H1 (cell line): ENCODE data around the gene SGCD. TPM values are rescaled to one million over a fixed set of nuclear protein-coding genes. Genes with fewer than 3 reads are reported as not detected.

ENCODE experiments used
- CTCF ChIA-PET: fragments of 300-600 bp; sonication (Branson Sonifier 250); formaldehyde crosslinking; loops from one replicate; lab custom pipeline; 2021; ENCODE audit not compliant: partially characterized antibody; lab: Charles Lee
- POLR2A ChIA-PET: fragments of 300-600 bp; sonication (Branson Sonifier 250); formaldehyde crosslinking; loops from one replicate; lab custom pipeline; 2021; ENCODE audit warnings: inconsistent platforms; ENCODE audit not compliant: partially characterized antibody; lab: Charles Lee
- DNase-seq, 2 experiments: peaks; one replicate each; pipeline versions ENCODE4 v3.0.0 to v3.0.0-alpha.2; 2010 to 2022; ENCODE audit warnings: low spot score in 2 of 2, low read depth in 1 of 2, mixed read lengths in 1 of 2
- FAIRE-seq: peaks from 2 replicates; lab custom pipeline; 2011; peaks lifted over from hg19 to GRCh38; lab: Jason Lieb, UNC
- H2AFZ ChIP-seq: 2 replicates; pipeline ENCODE4 v1.8.1; 2012; ENCODE audit warnings: low read length, inconsistent platforms
- H2AK5ac ChIP-seq: 2 replicates; pipeline ENCODE4 v1.6.1; 2013; ENCODE audit warnings: low read depth, low read length
- H2BK120ac ChIP-seq: replicated peaks from 2 replicates; pipeline ENCODE3; 2013; ENCODE audit warnings: low read depth, low read length, inconsistent platforms
- H2BK12ac ChIP-seq: 2 replicates; pipeline ENCODE4 v1.6.1; 2013; ENCODE audit warnings: low read depth, low read length
- H2BK15ac ChIP-seq: 2 replicates; pipeline ENCODE4 v1.6.1; 2013; ENCODE audit warnings: low read length
- H2BK20ac ChIP-seq: 2 replicates; pipeline ENCODE4 v1.6.1; 2013; ENCODE audit warnings: low read length
- H2BK5ac ChIP-seq: 2 replicates; pipeline ENCODE4 v1.6.1; 2013; ENCODE audit warnings: low read depth, low read length
- H3K14ac ChIP-seq: 2 replicates; pipeline ENCODE4 v1.6.1; 2013; ENCODE audit warnings: inconsistent platforms; ENCODE audit not compliant: insufficient read length
- H3K18ac ChIP-seq: 2 replicates; pipeline ENCODE4 v1.6.1; 2013; ENCODE audit warnings: low read length; ENCODE audit errors: extremely low read depth
- H3K23ac ChIP-seq: 2 replicates; pipeline ENCODE4 v1.6.1; 2013; ENCODE audit warnings: inconsistent platforms; ENCODE audit not compliant: insufficient read length
- H3K23me2 ChIP-seq: 2 replicates; pipeline ENCODE4 v1.6.1; 2013; ENCODE audit warnings: low read depth, low read length
- H3K27ac ChIP-seq: 2 replicates; pipeline ENCODE4 v1.6.1; 2011; ENCODE audit warnings: low read depth, low read length, inconsistent platforms
- H3K27me3 ChIP-seq, 4 experiments: replicated peaks in 1 of 4; 1 replicate in 1 of 4; 2 replicates in 3 of 4; pipeline versions ENCODE4 v1.6.1 to v1.8.1; 2011 to 2013; ENCODE audit warnings: low read length in 3 of 4, mild to moderate bottlenecking in 3 of 4, inconsistent platforms in 2 of 4, mixed read lengths in 2 of 4, moderate library complexity in 1 of 4; ENCODE audit not compliant: control insufficient read depth in 3 of 4, insufficient read depth in 3 of 4; ENCODE audit errors: extremely low read depth in 1 of 4
- H3K36me3 ChIP-seq, 4 experiments: 2 replicates each; pipeline versions ENCODE4 v1.6.1 to v1.8.1; 2011 to 2013; ENCODE audit warnings: mild to moderate bottlenecking in 4 of 4, low read length in 3 of 4, moderate library complexity in 2 of 4, control low read depth in 1 of 4, inconsistent platforms in 1 of 4; ENCODE audit not compliant: insufficient read depth in 4 of 4, control insufficient read depth in 2 of 4
- H3K4ac ChIP-seq: replicated peaks from 2 replicates; pipeline ENCODE3; 2013; ENCODE audit warnings: low read length, low read depth, mixed read lengths, inconsistent platforms; ENCODE audit not compliant: insufficient read length
- H3K4me1 ChIP-seq, 4 experiments: replicated peaks in 1 of 4; 1 replicate in 1 of 4; 2 replicates in 3 of 4; pipeline versions ENCODE4 v1.6.1 to v1.8.1; 2011 to 2013; ENCODE audit warnings: low read length in 3 of 4, inconsistent platforms in 2 of 4, mixed read lengths in 1 of 4; ENCODE audit not compliant: insufficient read depth in 4 of 4, control insufficient read depth in 3 of 4
- H3K4me2 ChIP-seq, 2 experiments: 2 replicates each; pipeline versions ENCODE4 v1.6.1 to v1.8.1; 2011 to 2013; ENCODE audit warnings: low read depth in 2 of 2, low read length in 2 of 2, control low read depth in 1 of 2, inconsistent platforms in 1 of 2, mild to moderate bottlenecking in 1 of 2; ENCODE audit not compliant: insufficient read depth in 1 of 2
- H3K4me3 ChIP-seq, 4 experiments: fragments of 200-600, 300-600 bp in 1 of 4; sonication (generic), shearing (Covaris generic), sonication (Bioruptor Twin) in 1 of 4; 2 replicates each; pipeline versions ENCODE4 v1.5.1 to v1.8.1; 2011 to 2016; ENCODE audit warnings: low read length in 4 of 4, low read depth in 3 of 4, control low read depth in 2 of 4, inconsistent platforms in 2 of 4, mild to moderate bottlenecking in 2 of 4, mixed read lengths in 1 of 4, moderate library complexity in 1 of 4; ENCODE audit not compliant: insufficient read depth in 2 of 4; ENCODE audit errors: extremely low read depth in 1 of 4
- H3K56ac ChIP-seq: replicated peaks from 2 replicates; pipeline ENCODE3; 2013; ENCODE audit warnings: low read depth, mild to moderate bottlenecking, mixed read lengths, low read length, inconsistent platforms; ENCODE audit not compliant: insufficient read length
- H3K79me1 ChIP-seq: 2 replicates; pipeline ENCODE4 v1.6.1; 2013; ENCODE audit warnings: low read depth, low read length, control low read depth
- H3K79me2 ChIP-seq, 2 experiments: 2 replicates each; pipeline versions ENCODE4 v1.6.1 to v1.8.1; 2012 to 2013; ENCODE audit warnings: low read length in 2 of 2, mild to moderate bottlenecking in 2 of 2, inconsistent platforms in 1 of 2; ENCODE audit not compliant: insufficient read depth in 2 of 2, control insufficient read depth in 1 of 2
- H3K9ac ChIP-seq, 4 experiments: replicated peaks in 1 of 4; 1 replicate in 1 of 4; 2 replicates in 3 of 4; pipeline versions ENCODE4 v1.6.1 to v1.8.1; 2011 to 2013; ENCODE audit warnings: low read depth in 3 of 4, low read length in 3 of 4, control low read depth in 2 of 4, mild to moderate bottlenecking in 2 of 4, moderate library complexity in 2 of 4, inconsistent platforms in 1 of 4; ENCODE audit errors: extremely low read depth in 1 of 4
- H3K9me3 ChIP-seq, 2 experiments: 2 replicates each; pipeline versions ENCODE4 v1.6.1 to v1.8.1; 2012 to 2013; ENCODE audit warnings: mild to moderate bottlenecking in 2 of 2, moderate library complexity in 2 of 2, control low read depth in 1 of 2, inconsistent platforms in 1 of 2, low read depth in 1 of 2, low read length in 1 of 2, mixed read lengths in 1 of 2; ENCODE audit not compliant: insufficient read depth in 2 of 2
- H4K20me1 ChIP-seq, 2 experiments: replicated peaks in 1 of 2; 2 replicates each; pipeline versions ENCODE3 to v1.8.1; 2011 to 2013; ENCODE audit warnings: inconsistent platforms in 2 of 2, low read length in 2 of 2, mild to moderate bottlenecking in 1 of 2; ENCODE audit not compliant: insufficient read depth in 2 of 2, control insufficient read depth in 1 of 2
- H4K5ac ChIP-seq: 2 replicates; pipeline ENCODE4 v1.6.1; 2013; ENCODE audit warnings: low read length, low read depth, mixed read lengths, inconsistent platforms; ENCODE audit not compliant: insufficient read length
- H4K8ac ChIP-seq: 2 replicates; pipeline ENCODE4 v1.8.0; 2013; ENCODE audit warnings: mild to moderate bottlenecking, moderate library complexity, low read length, inconsistent platforms; ENCODE audit not compliant: insufficient read depth; ENCODE audit errors: extremely low read depth
- H4K91ac ChIP-seq: replicated peaks from 2 replicates; pipeline ENCODE3; 2013; ENCODE audit warnings: low read length, mixed read lengths, inconsistent platforms; ENCODE audit not compliant: insufficient read length
- BCL11A ChIP-seq, 2 experiments: IDR thresholded peaks; one replicate each; pipeline ENCODE4 v1.6.1; 2011; ENCODE audit warnings: low read depth in 2 of 2, low read length in 2 of 2, mild to moderate bottlenecking in 2 of 2
- CBX8 ChIP-seq: fragments of 300-800, 300-1000 bp; sonication (generic); IDR thresholded peaks from 2 replicates; pipeline ENCODE4 v1.7.1; 2016; ENCODE audit warnings: low read depth, low read length, borderline replicate concordance
- CTBP2 ChIP-seq: IDR thresholded peaks from 2 replicates; pipeline ENCODE4 v1.7.0; 2011; ENCODE audit warnings: borderline replicate concordance, mild to moderate bottlenecking, moderate library complexity, mixed read lengths, low read length; ENCODE audit not compliant: insufficient read depth, insufficient read length
- RBBP5 ChIP-seq: IDR thresholded peaks from 2 replicates; pipeline ENCODE4 v1.7.1; 2012; ENCODE audit warnings: low read depth, mild to moderate bottlenecking, inconsistent platforms, low read length, moderate library complexity, borderline replicate concordance
- SRF ChIP-seq: IDR thresholded peaks from 2 replicates; pipeline ENCODE4 v1.6.1; 2011; ENCODE audit warnings: mild to moderate bottlenecking, low read depth, low read length, moderate library complexity
- WGBS, 2 experiments: shearing (Covaris generic) in 1 of 2; methylation state at CpG; one replicate each; pipeline versions ENCODE4 v1.1.6 to v1.1.7; 2013 to 2015; ENCODE audit warnings: low lambda C conversion rate in 2 of 2, mixed read lengths in 2 of 2, inconsistent platforms in 1 of 2, low coverage in 1 of 2, missing lambda C conversion rate in 1 of 2; ENCODE audit not compliant: insufficient replicate concordance in 2 of 2, insufficient coverage in 1 of 2, insufficient read length in 1 of 2; ENCODE audit errors: extremely low coverage in 1 of 2, missing lambda C conversion rate in 1 of 2; 5-methylcytosine and 5-hydroxymethylcytosine counted together
- polyA plus RNA-seq, 7 experiments: library from polyadenylated mRNA; depleted of rRNA in 3 of 7; stranded (reverse) in 5 of 7; unstranded in 2 of 7; fragments of >200 nt in 5 of 7; fragments of 200-250 nt in 2 of 7; gene quantifications; 1 replicate in 5 of 7; 2 replicates in 1 of 7; 4 replicates in 1 of 7; pipeline versions ENCODE4 v1.2.1 to v1.2.3, GENCODE V29; 2011 to 2013; ENCODE audit warnings: missing spikeins in 2 of 7, mixed read lengths in 2 of 7
- total RNA-seq: library from RNA; stranded (reverse); fragmentation: NEBNext Ultra II Directional; extraction: Animal tissue kit (Norgen Biotek cat#: 25700); gene quantifications from 2 replicates; pipeline ENCODE4 v1.2.1, GENCODE V29; 2021

The SGCD gene
- total and polyA plus RNA-seq, 2 of the 8 experiments (the other 6 are each of a cell fraction or from before 2014, with no cell fraction given): 0.04 to 0.08 TPM

- TF ChIP-seq CTBP2: no peak
- no peak for TF ChIP-seq SRF
- TF ChIP-seq BCL11A (IDR thresholded peaks at IDR 0.05; ENCODE audit: low read depth in 2 of 2, low read length in 2 of 2): no peak
- TF ChIP-seq CBX8: no peak
- TF ChIP-seq RBBP5: no peak
- Histone ChIP-seq H3K9me3 (no peaks in the 10 kb centered on the region), H3K79me2 (no peaks in the 10 kb centered on the region), H3K4me3 (no peak overlapping the region), H3K36me3 (no peaks in the 10 kb centered on the region), H2BK120ac (no peak overlapping the region), H4K8ac (no peak overlapping the region), H4K5ac (no peak overlapping the region), H2AK5ac (no peak overlapping the region), H3K79me1 (no peaks in the 10 kb centered on the region), H3K27me3 (no peaks in the 10 kb centered on the region), H3K27ac (no peak overlapping the region), H4K20me1 (no peaks in the 10 kb centered on the region), H4K91ac (no peak overlapping the region), H3K4me2 (no peak overlapping the region), H3K18ac (no peak overlapping the region), H3K23me2 (no peaks in the 10 kb centered on the region), H3K9ac (no peak overlapping the region), H3K4ac (no peak overlapping the region), H2AFZ (no peak overlapping the region), H2BK5ac (no peak overlapping the region), H2BK12ac (no peak overlapping the region), H3K4me1 (peaks cover 0 to 15% (median 5%) of the 10 kb centered on the region in 4 experiments; a peak in 3 of 7 replicates), H3K23ac (no peak overlapping the region), H2BK15ac (no peak overlapping the region), H3K14ac (no peak overlapping the region), H3K56ac (no peak overlapping the region), H2BK20ac (no peak overlapping the region)
- POLR2A ChIA-PET: no interaction called here
- no peak for DNase-seq
- WGBS, 2 experiments: 88% methylated on average over 4 of the region's 4 CpGs; no CpG with 5 or more reads in 1 of the 2 experiments
- CTCF ChIA-PET: interaction anchor here (1.5 to 1.6 kb wide), 2 partner anchors 9 to 45 kb away, joined by 3 to 5 read pairs; no protein-coding TSS in a partner anchor
- FAIRE-seq: no peak
These were observed 359.8 kb downstream of the SGCD start for GRCh38 chr5:156686796-156687195.
